ENCODE data around the gene USP48.

DNA sequence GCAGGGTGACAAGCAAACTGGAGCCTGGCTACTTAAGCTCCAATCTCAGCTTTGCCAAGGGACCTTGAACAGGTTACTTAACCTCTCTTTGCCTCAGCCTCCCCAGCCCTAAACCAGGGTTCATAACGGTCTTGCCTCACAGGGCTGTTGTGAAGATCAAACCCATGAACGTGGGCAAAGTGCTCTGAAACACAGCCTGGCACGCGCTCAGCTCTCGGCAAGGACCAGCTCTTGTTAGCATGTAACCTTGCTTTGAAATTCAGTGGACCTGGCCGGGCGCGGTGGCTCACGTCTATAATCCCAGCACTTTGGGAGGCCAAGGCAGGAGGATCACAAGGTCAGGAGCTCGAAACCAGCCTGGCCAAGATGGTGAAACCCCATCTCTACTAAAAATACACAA, 138.6 kb downstream of the USP48 start:
- TF ChIP-seq, protein P1, sequence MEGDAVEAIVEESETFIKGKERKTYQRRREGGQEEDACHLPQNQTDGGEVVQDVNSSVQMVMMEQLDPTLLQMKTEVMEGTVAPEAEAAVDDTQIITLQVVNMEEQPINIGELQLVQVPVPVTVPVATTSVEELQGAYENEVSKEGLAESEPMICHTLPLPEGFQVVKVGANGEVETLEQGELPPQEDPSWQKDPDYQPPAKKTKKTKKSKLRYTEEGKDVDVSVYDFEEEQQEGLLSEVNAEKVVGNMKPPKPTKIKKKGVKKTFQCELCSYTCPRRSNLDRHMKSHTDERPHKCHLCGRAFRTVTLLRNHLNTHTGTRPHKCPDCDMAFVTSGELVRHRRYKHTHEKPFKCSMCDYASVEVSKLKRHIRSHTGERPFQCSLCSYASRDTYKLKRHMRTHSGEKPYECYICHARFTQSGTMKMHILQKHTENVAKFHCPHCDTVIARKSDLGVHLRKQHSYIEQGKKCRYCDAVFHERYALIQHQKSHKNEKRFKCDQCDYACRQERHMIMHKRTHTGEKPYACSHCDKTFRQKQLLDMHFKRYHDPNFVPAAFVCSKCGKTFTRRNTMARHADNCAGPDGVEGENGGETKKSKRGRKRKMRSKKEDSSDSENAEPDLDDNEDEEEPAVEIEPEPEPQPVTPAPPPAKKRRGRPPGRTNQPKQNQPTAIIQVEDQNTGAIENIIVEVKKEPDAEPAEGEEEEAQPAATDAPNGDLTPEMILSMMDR (IDR thresholded peaks at IDR 0.05): no peak
- TF ChIP-seq POLR2A (IDR thresholded peaks at IDR 0.05): no peak

Data from breast epithelium (tissue), 3 donors.